GM21529 (cell line): ENCODE results near the gene FCMR.

Experiments
- ATAC-seq: cut with Tn5 transposase; IDR thresholded peaks from one replicate; pipeline ENCODE4 v1.9.1; 2021; ENCODE audit not compliant: unreplicated experiment

FCMR gene

GRCh38 chr1:206921772-206922265, at the start of gene FCMR:
FCMR (minus strand) TSS chr1:206921941; CDS start chr1:206921854, 87 bp downstream.
- ATAC-seq: peak; percentile 23

- ATAC-seq: peak; percentile 79
Observed at GRCh38 chr1:206971029-206971655, 49.4 kb upstream of the FCMR start.

- no peak for ATAC-seq
Observed at GRCh38 chr1:206970446-206970845, 48.7 kb upstream of the FCMR start, which contains the start of gene FCAMR. FCAMR (minus strand) TSS chr1:206970460; CDS start chr1:206970125, 335 bp downstream.

DNA sequence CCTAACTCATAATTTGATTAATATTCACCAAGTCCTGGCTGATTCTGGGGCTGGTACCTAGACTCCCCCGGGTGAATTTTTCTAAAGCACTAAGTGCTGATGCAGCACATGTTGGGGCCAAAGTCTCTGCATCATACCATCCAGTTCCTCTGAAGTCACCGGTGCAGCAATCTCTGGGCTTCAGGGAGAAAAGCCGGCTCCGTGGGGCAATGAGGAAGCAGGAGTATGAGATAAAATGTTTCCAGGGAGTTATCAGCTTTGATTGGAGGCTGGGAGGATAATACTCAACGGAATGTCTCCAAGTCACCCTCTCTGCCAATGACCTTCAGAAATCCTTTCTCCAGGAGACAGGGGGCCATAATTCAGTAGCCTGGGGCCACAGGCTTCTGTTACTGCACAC, 47.3 kb upstream of the FCMR start:
- no peak for ATAC-seq

DNA sequence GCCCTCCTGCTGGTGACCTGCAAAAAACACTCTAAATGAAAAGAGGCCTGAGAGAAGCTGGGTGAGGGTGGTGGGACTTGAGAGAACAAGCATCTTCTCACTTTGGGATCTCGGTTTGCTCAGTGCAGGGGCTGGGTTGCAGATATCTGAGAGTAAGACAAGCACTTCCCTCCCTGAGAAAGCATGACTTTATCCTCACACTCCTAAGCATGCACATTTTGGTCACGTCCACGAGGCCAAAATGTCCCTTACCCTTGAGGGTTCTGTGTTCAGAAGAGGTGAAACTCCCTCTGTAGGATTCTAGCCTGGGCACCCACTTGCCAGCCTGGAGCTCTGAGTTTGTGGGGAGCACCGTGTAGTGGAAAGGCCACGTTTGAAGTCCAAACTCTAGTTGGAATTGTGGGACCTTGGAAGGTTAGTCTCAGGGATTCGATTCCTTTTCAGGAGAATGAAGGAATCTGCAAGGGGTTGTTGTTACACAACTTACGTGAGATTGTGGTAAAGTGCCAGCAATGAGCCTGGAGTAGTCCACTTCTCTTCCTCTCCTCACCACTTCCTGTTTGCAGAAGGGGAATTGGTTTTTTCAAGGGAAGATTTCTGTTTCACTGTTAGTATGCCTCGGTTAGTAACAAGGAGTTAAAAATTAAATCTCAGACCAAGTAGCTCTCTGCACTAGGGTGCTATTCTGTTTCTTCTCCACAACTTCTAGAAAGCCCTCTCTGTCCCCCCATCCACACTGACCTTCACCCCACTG, 45.5 kb upstream of the FCMR start:
- peak; percentile 57 for ATAC-seq

- no peak for ATAC-seq
Observed at GRCh38 chr1:206965781-206966180, 44.0 kb upstream of the FCMR start.

GRCh38 chr1:206963740-206964139, 42.0 kb upstream of the FCMR start:
- no peak for ATAC-seq

- no peak for ATAC-seq
Observed at GRCh38 chr1:206963119-206963712, 41.5 kb upstream of the FCMR start.

DNA sequence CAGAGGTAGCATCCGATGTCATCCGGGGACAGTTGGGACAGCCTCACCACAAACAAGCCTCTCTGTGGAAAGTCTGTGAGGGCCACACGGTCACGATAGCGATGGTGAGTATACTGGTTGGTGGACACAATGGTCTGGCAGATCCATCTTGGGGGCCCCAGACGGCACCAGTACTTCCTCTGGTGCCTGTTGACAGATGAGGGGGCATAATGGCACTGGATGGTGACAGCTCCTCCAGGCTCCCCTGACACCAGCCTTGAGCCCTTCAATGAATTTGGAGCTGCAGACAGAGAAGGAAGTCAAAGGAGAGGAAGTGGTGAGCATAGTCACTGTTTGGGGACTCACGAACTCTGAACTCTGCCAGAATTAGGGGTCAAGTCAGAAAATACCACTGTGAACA, 40.5 kb upstream of the FCMR start:
- no peak for ATAC-seq

GRCh38 chr1:206961668-206962067, 39.9 kb upstream of the FCMR start:
- ATAC-seq: no peak

DNA sequence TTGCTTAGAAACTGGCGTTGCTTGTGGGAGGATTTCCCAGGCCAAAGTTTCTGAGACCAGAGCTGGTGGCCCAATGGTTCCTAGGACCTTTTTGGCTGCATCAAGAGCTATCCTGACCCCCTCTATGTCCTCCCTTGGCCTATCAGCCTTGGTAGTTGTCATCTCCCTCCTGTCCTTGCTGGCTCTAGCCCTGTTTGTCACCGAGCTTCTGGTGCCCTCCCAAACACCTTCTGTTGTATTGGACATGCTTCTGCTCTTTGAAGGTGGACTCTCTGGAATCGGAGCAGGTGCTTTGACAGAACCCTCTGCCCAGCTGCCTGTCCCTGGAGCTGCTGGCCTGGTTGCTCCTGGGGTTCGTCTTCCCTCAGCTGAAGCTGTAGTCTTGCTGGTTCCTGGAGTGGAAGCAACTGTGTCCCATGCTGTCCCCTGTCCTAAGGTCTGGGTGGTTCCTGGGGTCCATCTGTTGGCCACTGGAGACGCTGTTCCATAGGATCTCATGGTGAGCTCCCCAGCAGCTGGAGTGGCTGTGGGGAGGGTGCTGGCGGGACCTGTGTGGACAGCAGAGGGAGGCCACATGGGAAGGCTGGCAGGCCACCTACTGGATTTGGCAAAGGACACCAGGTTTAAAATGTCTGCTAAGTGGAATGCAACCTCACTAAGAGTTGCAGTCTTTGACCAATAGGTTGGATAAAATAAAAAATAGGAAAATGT, 39.1 kb upstream of the FCMR start:
- ATAC-seq: no peak

- ATAC-seq: no peak
Observed at GRCh38 chr1:206958144-206958543, 36.4 kb upstream of the FCMR start.

DNA sequence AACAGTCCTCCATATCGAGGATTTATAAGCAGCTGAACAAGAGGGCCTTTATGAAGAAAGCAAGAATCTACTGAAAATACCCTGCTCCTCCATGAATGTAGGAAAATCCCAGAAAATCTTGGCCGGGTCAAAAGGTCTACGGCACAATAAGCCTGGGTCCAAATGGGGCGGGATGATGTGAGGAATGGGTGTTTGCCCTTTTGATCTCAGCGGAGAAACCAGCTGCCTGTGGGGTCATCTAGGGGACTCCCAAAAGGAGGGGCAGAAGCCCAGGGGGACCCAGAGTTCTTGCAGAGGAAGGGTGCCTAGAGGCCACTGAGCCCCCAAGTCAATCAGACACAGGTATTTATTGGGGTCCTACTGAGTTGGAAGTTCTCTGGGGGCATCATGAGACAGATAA, 35.9 kb upstream of the FCMR start:
- ATAC-seq: no peak

DNA sequence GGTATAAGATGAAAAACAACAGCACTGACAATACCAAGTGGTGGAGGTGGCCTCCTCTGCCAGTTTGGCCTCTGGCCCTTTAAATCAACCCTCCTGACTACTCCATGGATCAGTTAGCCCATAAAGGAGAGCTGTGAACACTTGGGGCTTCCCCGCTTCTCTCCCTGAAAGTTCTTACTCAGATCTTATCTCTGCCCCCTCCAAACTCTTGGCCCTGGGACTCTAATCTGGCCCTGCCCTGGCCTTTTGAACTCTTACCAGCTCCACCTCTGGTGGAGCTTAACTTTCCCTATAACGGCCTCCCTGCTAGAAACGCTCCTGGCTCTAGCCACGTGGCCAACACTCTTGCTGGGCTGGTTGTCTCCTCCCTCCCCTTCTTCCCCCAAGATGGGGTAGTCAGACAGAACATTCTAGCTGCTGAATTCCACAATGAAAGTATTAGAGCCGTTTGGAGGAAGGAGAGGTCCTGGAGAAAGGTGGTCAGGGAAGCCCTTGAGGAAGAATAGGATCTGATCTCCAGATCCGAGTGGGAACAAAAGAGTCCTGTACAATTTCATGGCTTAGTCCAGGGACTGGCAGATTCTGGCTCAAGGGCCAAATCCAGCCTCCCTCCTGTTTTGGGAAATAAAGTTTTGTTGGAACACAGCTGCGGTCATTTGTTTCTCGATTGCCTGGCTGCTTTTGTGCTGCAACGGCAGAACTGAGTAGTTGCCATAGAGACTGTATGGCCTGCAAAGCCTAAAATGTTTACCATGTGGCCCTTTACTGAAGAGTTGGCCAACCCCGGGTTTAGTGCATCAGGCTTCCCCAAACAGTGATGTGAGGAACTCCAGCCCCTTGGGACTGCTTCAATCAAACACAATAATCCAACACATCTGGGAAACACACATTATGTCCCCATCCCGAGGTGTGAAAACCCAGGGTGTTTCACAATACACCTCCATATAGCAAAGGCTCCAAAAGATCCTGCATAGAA, 34.0 kb upstream of the FCMR start:
- ATAC-seq: peak; percentile 75

DNA sequence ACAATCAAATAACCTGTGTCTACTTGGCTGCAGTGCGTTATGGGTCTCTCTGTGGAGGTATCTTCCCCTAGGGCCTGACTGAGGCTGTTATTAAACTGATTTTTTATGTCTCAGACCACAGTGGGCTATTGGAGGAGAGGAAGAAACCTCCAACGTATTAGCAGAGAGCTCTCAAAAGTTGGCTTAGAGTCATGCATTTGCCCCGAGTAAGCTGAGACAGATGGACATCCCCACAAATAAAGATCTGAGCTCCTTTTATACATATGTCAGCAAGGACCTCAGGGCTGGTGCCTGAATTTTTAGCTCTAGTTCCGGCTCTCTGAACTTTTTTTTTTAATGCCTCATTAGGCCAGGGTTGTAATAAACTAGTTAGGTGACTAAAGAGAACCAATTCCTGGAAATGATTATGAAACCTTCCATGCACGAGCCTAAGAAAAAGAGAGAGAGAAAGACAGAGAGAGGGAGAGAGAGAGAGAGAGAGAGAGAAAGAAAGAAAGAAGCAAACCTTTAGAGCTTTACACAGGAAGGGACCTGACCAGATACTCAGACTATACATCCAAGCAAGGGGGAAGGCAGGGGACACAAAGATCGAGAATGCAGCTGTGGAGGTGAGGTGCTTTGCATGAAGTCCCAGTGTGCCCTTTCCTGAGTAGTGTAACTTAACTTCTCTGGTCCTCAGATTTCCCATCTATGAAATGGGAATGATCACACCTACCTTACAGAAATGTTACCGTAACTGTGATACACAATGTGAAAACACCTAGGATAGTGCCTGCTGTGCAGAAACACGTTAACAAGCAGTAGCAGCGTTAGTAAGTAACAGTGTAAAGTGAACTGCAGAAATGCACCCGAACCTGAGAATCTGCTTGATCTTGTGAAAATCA, 33.0 kb upstream of the FCMR start:
- no peak for ATAC-seq

DNA sequence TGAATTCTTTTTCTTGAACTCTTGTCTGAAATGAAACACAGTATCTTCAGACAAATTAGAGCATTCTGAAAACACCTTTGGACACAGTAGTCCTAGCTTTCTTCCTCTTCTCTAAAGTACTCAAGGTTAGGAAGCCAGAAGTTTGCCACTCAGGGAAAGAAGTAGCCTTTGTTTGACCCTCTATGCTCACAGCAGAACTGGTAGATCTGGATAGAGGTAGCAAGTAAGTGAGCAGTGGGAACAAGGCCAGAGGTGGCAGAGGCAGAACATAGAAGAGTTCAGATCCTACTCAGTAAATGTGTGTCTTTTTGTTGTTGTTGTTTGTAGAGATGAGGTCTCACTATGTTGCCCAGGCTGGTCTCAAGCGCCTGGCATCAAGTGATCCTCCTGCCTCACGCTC, 31.9 kb upstream of the FCMR start:
- no peak for ATAC-seq

DNA sequence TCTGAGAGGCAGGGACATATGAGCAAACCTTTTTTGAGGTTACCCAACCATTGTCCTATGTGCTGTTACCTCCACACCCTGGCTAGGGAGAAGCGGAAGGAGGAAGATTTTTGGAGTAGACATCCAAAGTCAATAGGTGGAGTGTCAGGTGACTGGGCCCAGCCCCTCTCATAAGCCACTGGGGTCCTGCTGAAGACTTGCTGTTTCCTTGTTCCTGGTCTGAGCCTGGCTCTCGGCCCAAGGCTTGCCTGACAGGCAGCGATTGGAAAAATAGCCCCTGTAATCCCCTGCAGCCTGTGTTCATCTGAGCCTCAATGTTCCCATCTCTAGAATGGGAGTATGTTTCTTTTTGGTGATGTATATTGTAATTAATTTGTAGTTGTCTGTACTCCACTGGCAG, 31.4 kb upstream of the FCMR start:
- ATAC-seq: no peak

GRCh38 chr1:206952171-206952570, 30.4 kb upstream of the FCMR start:
- no peak for ATAC-seq
